ENCODE measurements around the gene SUN1. TPM values are rescaled to one million over a fixed set of nuclear protein-coding genes. Genes with fewer than 3 reads are reported as not detected.

Gene SUN1
- total RNA-seq, 5 donors from 2014 or later (not counting 1 experiment from before 2014, with no cell fraction given), result 90.8 to 299 (median 279) TPM

- Mint-ChIP-seq H3K4me1 (no peaks in the 10 kb centered on the region), H3K9me3 (no peaks in the 10 kb centered on the region), H3K36me3 (peaks cover 53% of the 10 kb centered on the region), H3K4me3 (no peak overlapping the region), H3K27me3 (no peaks in the 10 kb centered on the region), H3K27ac (no peak overlapping the region)
- peaks cover 35 to 81% of the 10 kb centered on the region in 2 donors for H3K36me3 ChIP-seq (ENCODE audit: control insufficient read depth in 2 of 2, extremely low read depth in 1 of 2, insufficient read depth in 1 of 2, low read length in 1 of 2)
- no peak overlapping the region for H3K27ac ChIP-seq (ENCODE audit: low read length)
- no peaks in the 10 kb centered on the region for H3K9me3 ChIP-seq
- H3K27me3 ChIP-seq (replicated peaks in 1 of 2; ENCODE audit: control insufficient read depth in 2 of 2, extremely low read depth in 1 of 2, insufficient read depth in 2 of 2, low read length in 1 of 2), result no peaks in the 10 kb centered on the region
- no peaks in the 10 kb centered on the region for H3K4me1 ChIP-seq (ENCODE audit: control insufficient read depth in 1 of 2, extremely low read depth in 1 of 2, insufficient read depth in 2 of 2, low read length in 2 of 2)
- ATAC-seq (replicated peaks in 1 of 4), result no peak
- DNase-seq, result no peak
- POLR2A ChIA-PET, result no interaction called here
- WGBS (ENCODE audit: insufficient coverage), result over 99% methylated on average over 17 of the region's 29 CpGs
- no peak overlapping the region for H3K4me3 ChIP-seq (ENCODE audit: control insufficient read depth in 1 of 2, extremely low read depth in 1 of 2, low read length in 1 of 2)
- CTCF ChIA-PET, result no interaction called here
These were observed 23.6 kb downstream of the SUN1 start for GRCh38 chr7:855686-856369.

GRCh38 chr7:856444-857095 is 24.3 kb downstream of the SUN1 start:
- no peaks in the 10 kb centered on the region for H3K4me1 Mint-ChIP-seq
- 94% methylated on average over 29 of the region's 30 CpGs for WGBS (ENCODE audit: insufficient coverage)
- H3K27me3 ChIP-seq (replicated peaks in 1 of 2; ENCODE audit: control insufficient read depth in 2 of 2, extremely low read depth in 1 of 2, insufficient read depth in 2 of 2, low read length in 1 of 2), result no peaks in the 10 kb centered on the region
- no peak overlapping the region for H3K4me3 Mint-ChIP-seq
- DNase-seq, result no peak
- H3K27ac ChIP-seq (ENCODE audit: low read length), result no peak overlapping the region
- CTCF ChIA-PET, result no interaction called here
- no peak for ATAC-seq (replicated peaks in 1 of 4)
- no peaks in the 10 kb centered on the region for H3K9me3 ChIP-seq
- no peaks in the 10 kb centered on the region for H3K27me3 Mint-ChIP-seq
- no peak overlapping the region for H3K27ac Mint-ChIP-seq
- H3K36me3 Mint-ChIP-seq, result peaks cover 58% of the 10 kb centered on the region
- H3K36me3 ChIP-seq (ENCODE audit: control insufficient read depth in 2 of 2, extremely low read depth in 1 of 2, insufficient read depth in 1 of 2, low read length in 1 of 2), result peaks cover 40 to 83% of the 10 kb centered on the region in 2 donors
- H3K9me3 Mint-ChIP-seq, result no peaks in the 10 kb centered on the region
- no peaks in the 10 kb centered on the region for H3K4me1 ChIP-seq (ENCODE audit: control insufficient read depth in 1 of 2, extremely low read depth in 1 of 2, insufficient read depth in 2 of 2, low read length in 2 of 2)
- POLR2A ChIA-PET, result no interaction called here
- H3K4me3 ChIP-seq (ENCODE audit: control insufficient read depth in 1 of 2, extremely low read depth in 1 of 2, low read length in 1 of 2), result no peak overlapping the region

DNA sequence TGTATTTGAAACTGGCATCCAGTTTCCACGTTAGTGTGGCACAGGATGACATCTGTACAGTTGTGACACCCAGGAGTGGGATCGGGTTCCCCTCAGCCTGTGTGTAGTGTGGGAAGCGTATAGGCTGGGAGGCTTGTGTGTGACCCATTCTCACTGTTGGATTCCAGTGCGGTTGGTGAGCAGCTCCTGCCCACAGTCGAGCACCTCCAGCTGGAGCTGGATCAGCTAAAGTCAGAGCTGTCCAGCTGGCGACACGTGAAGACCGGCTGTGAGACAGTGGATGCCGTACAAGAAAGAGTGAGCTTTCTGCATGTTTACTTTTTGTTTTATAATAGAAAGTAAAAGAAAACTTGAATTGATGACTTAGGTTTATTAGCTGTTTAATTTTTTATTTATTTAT is 25.4 kb downstream of the SUN1 start:
- POLR2A ChIA-PET, result interaction anchor here in 1 of 2 donors (0.7 kb wide), 1 partner anchor 540 kb away, joined by 3 read pairs; no protein-coding TSS in a partner anchor
- DNase-seq (no peak), ATAC-seq (replicated peaks in 1 of 4) (no peak)
- peaks cover 65% of the 10 kb centered on the region for H3K36me3 Mint-ChIP-seq
- Histone ChIP-seq H3K9me3 (no peaks in the 10 kb centered on the region), H3K4me3 (ENCODE audit: control insufficient read depth in 1 of 2, extremely low read depth in 1 of 2, low read length in 1 of 2) (no peak overlapping the region), H3K4me1 (ENCODE audit: control insufficient read depth in 1 of 2, extremely low read depth in 1 of 2, insufficient read depth in 2 of 2, low read length in 2 of 2) (no peaks in the 10 kb centered on the region), H3K27me3 (replicated peaks in 1 of 2; ENCODE audit: control insufficient read depth in 2 of 2, extremely low read depth in 1 of 2, insufficient read depth in 2 of 2, low read length in 1 of 2) (no peaks in the 10 kb centered on the region), H3K27ac (ENCODE audit: low read length) (no peak overlapping the region), H3K36me3 (ENCODE audit: control insufficient read depth in 2 of 2, extremely low read depth in 1 of 2, insufficient read depth in 1 of 2, low read length in 1 of 2) (peaks cover 40 to 84% of the 10 kb centered on the region in 2 donors)
- CTCF ChIA-PET, result no interaction called here
- H3K27ac Mint-ChIP-seq, result no peak overlapping the region
- 97% methylated on average over 7 of the region's 9 CpGs for WGBS (ENCODE audit: insufficient coverage)
- H3K4me1 Mint-ChIP-seq, result no peaks in the 10 kb centered on the region
- H3K9me3 Mint-ChIP-seq, result no peaks in the 10 kb centered on the region
- no peaks in the 10 kb centered on the region for H3K27me3 Mint-ChIP-seq
- no peak overlapping the region for H3K4me3 Mint-ChIP-seq

- H3K9me3 ChIP-seq, result no peaks in the 10 kb centered on the region
- no peaks in the 10 kb centered on the region for H3K4me1 Mint-ChIP-seq
- H3K36me3 Mint-ChIP-seq, result peaks cover 59% of the 10 kb centered on the region
- H3K27me3 Mint-ChIP-seq, result no peaks in the 10 kb centered on the region
- no peak overlapping the region for H3K4me3 ChIP-seq (ENCODE audit: control insufficient read depth in 1 of 2, extremely low read depth in 1 of 2, low read length in 1 of 2)
- no peaks in the 10 kb centered on the region for H3K4me1 ChIP-seq (ENCODE audit: control insufficient read depth in 1 of 2, extremely low read depth in 1 of 2, insufficient read depth in 2 of 2, low read length in 2 of 2)
- no peak overlapping the region for H3K27ac ChIP-seq (ENCODE audit: low read length)
- ChIA-PET POLR2A (no interaction called here), CTCF (no interaction called here)
- DNase-seq (no peak), ATAC-seq (replicated peaks in 1 of 4) (no peak)
- peaks cover 33 to 71% of the 10 kb centered on the region in 2 donors for H3K36me3 ChIP-seq (ENCODE audit: control insufficient read depth in 2 of 2, extremely low read depth in 1 of 2, insufficient read depth in 1 of 2, low read length in 1 of 2)
- no peak overlapping the region for H3K4me3 Mint-ChIP-seq
- H3K27ac Mint-ChIP-seq, result no peak overlapping the region
- 91% methylated on average over 8 of the region's 16 CpGs for WGBS (ENCODE audit: insufficient coverage)
- no peaks in the 10 kb centered on the region for H3K27me3 ChIP-seq (replicated peaks in 1 of 2; ENCODE audit: control insufficient read depth in 2 of 2, extremely low read depth in 1 of 2, insufficient read depth in 2 of 2, low read length in 1 of 2)
- no peaks in the 10 kb centered on the region for H3K9me3 Mint-ChIP-seq
These were observed 27.2 kb downstream of the SUN1 start for GRCh38 chr7:859359-860030.

- H3K4me3 ChIP-seq (ENCODE audit: control insufficient read depth in 1 of 2, extremely low read depth in 1 of 2, low read length in 1 of 2), result no peak overlapping the region
- no peak overlapping the region for H3K27ac Mint-ChIP-seq
- ATAC-seq (replicated peaks in 1 of 4) (no peak), DNase-seq (no peak)
- ChIA-PET POLR2A (no interaction called here), CTCF (no interaction called here)
- H3K4me3 Mint-ChIP-seq, result no peak overlapping the region
- no peak overlapping the region for H3K27ac ChIP-seq (ENCODE audit: low read length)
- WGBS (ENCODE audit: insufficient coverage), result 87% methylated on average over 20 of the region's 21 CpGs
- H3K4me1 Mint-ChIP-seq, result no peaks in the 10 kb centered on the region
- no peaks in the 10 kb centered on the region for H3K4me1 ChIP-seq (ENCODE audit: control insufficient read depth in 1 of 2, extremely low read depth in 1 of 2, insufficient read depth in 2 of 2, low read length in 2 of 2)
- H3K9me3 ChIP-seq, result no peaks in the 10 kb centered on the region
- peaks cover 63% of the 10 kb centered on the region for H3K36me3 Mint-ChIP-seq
- H3K27me3 ChIP-seq (replicated peaks in 1 of 2; ENCODE audit: control insufficient read depth in 2 of 2, extremely low read depth in 1 of 2, insufficient read depth in 2 of 2, low read length in 1 of 2), result no peaks in the 10 kb centered on the region
- H3K27me3 Mint-ChIP-seq, result no peaks in the 10 kb centered on the region
- peaks cover 36 to 68% of the 10 kb centered on the region in 2 donors for H3K36me3 ChIP-seq (ENCODE audit: control insufficient read depth in 2 of 2, extremely low read depth in 1 of 2, insufficient read depth in 1 of 2, low read length in 1 of 2)
- no peaks in the 10 kb centered on the region for H3K9me3 Mint-ChIP-seq
These were observed 27.9 kb downstream of the SUN1 start for GRCh38 chr7:860149-860548.

GRCh38 chr7:861222-861621 is 28.9 kb downstream of the SUN1 start:
- POLR2A ChIA-PET, result no interaction called here
- Histone ChIP-seq H3K27me3 (replicated peaks in 1 of 2; ENCODE audit: control insufficient read depth in 2 of 2, extremely low read depth in 1 of 2, insufficient read depth in 2 of 2, low read length in 1 of 2) (no peaks in the 10 kb centered on the region), H3K9me3 (no peaks in the 10 kb centered on the region), H3K27ac (ENCODE audit: low read length) (no peak overlapping the region), H3K4me1 (ENCODE audit: control insufficient read depth in 1 of 2, extremely low read depth in 1 of 2, insufficient read depth in 2 of 2, low read length in 2 of 2) (no peaks in the 10 kb centered on the region), H3K4me3 (ENCODE audit: control insufficient read depth in 1 of 2, extremely low read depth in 1 of 2, low read length in 1 of 2) (no peak overlapping the region), H3K36me3 (ENCODE audit: control insufficient read depth in 2 of 2, extremely low read depth in 1 of 2, insufficient read depth in 1 of 2, low read length in 1 of 2) (peaks cover 33 to 67% of the 10 kb centered on the region in 2 donors)
- Mint-ChIP-seq H3K9me3 (no peaks in the 10 kb centered on the region), H3K27ac (no peak overlapping the region), H3K4me3 (no peak overlapping the region), H3K27me3 (no peaks in the 10 kb centered on the region), H3K36me3 (peaks cover 66% of the 10 kb centered on the region), H3K4me1 (no peaks in the 10 kb centered on the region)
- no peak for ATAC-seq (replicated peaks in 1 of 4)
- WGBS (ENCODE audit: insufficient coverage), result 100% methylated on average over 2 of the region's 9 CpGs
- DNase-seq, result no peak
- CTCF ChIA-PET, result no interaction called here

Data from T-cell (primary cell).